GM18520 (cell line): ENCODE results near the gene MTNR1A.

Experiments
- ATAC-seq: cut with Tn5 transposase; IDR thresholded peaks from one replicate; pipeline ENCODE4 v1.9.1; 2021; ENCODE audit not compliant: unreplicated experiment

The MTNR1A gene

GRCh38 chr4:186497043-186497442 lies 58.3 kb downstream of the MTNR1A start:
- no peak for ATAC-seq

DNA sequence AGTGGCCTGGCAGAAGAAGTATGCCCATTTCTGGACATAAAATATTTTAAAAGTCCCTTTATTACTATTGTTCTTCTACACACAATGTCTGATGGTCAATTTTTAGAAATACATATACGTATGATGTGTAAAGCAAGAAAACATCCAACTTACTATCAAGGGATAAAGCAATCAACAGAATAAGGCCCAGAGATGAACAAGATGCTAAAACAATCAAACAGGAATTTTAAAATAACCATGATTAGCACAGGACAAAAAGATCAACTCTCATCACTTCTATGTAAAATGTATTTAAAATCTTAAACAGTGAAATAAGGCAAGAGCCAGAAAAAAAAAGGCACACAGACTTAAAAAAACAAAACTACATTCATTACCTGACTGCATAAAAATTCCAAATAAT lies 60.9 kb downstream of the MTNR1A start:
- no peak for ATAC-seq

DNA sequence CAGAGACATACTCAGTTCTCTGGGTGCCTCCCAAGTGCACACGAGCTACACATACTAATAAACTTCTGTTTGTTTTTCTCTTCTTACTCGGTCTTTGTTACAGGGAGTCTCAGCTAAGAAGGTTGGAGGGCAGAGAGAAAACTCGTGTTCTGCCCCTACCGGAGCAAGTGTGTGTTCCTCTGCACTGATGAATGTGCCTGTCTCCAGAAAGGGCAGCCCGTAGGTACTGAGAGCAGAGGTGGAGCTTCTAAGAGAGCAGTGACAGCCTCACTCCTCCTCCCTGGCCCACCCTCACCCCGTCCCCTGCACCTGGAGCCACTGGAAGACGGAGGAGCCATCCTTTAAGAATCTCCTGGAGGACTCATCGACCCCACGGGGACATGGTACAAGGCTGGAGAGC lies 67.6 kb downstream of the MTNR1A start:
- ATAC-seq, result no peak

DNA sequence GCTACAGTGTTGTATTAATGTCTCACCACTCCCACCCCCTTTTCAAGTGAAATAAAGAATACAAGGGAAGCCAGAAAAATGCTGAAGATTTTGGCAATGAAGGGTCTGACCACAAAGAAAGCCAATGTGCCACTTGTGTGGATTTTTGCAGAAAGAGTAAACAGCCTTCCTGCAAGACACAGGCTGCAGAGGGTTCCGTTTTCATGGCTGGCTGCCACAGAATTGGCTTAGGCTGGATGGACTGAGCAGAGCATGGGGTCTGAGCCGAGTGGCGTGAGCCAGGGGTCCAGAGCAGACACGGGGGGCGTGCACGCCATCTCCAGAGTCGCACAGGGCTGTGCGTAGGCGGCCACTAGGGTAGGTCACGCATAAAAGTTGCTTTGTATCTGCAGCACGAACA lies 69.2 kb downstream of the MTNR1A start:
- ATAC-seq, result no peak

DNA sequence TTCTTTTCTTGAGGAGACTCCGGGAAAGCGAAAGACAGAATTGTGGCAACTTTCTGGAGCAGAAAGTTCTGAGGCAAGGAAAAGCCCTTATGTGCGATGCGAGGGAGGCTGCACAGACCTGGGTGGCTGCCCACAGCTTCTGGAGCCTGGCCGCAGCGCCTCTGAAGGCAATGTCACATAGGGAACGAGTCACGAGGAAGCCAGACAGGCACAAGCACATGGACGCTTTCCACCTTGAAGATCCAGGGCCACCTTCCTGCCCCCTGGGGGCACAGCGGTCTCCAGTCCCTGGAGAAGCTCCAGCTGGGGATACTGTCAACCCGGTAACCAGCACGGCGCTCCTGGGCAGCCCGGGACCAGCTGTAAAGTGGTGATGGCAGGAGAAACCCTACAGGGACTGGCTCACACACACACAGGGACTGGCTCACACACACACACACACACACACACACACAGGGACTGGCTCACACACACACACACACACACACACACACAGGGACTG lies 69.8 kb downstream of the MTNR1A start:
- no peak for ATAC-seq

DNA sequence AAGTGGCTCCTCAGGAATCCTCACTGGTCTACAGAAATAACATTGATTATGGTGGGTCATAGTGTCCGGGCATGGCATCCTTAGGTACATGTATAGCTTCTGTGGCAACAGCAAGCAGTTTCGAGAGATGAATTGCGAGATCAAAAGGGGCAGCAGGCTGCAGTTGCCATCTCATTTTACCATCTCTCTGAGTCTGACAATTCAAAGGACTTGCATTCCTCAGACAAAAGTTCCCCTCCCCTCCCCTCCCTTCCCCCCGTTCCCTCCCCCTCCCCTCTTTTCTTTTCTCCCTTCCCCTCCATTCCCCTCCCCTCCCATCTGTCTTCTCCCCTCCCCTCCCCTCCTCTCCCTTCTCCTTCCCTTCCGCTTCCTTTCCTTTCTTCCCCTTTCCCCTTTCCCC lies 70.2 kb downstream of the MTNR1A start:
- no peak for ATAC-seq

GRCh38 chr4:186483656-186484055 lies 71.7 kb downstream of the MTNR1A start:
- ATAC-seq, result no peak
